ENCODE data around the gene FAM177A1. TPM values are rescaled to one million over a fixed set of nuclear protein-coding genes. Genes with fewer than 3 reads are reported as not detected.
A peak's percentile ranks its signal among the peaks of the same experiment; 100 is the strongest.

FAM177A1 gene
- total and polyA plus RNA-seq, 2 of the 13 experiments (the other 11 are each of a cell fraction or from before 2014, with no cell fraction given) = 72.9 to 119 TPM

GRCh38 chr14:35121887-35122695 is 76.0 kb downstream of the FAM177A1 start, which contains the start of the genes PPP2R3C and PRORP (continued):
- TF ChIP-seq CREM (IDR thresholded peaks at IDR 0.05) (peak; percentile 98), CREM (CRISPR knock-in tag; IDR thresholded peaks at IDR 0.05) (no peak; the same call in none of the 2 replicates), NFAT5 (CRISPR knock-in tag; IDR thresholded peaks at IDR 0.05) (peak; percentile 98), ZNF75D (CRISPR knock-in tag; IDR thresholded peaks at IDR 0.05; ENCODE audit: borderline replicate concordance) (no peak), KDM6A (CRISPR knock-in tag; IDR thresholded peaks at IDR 0.05; ENCODE audit: low read depth) (peak; percentile 58; the same call in 1 of the 2 replicates), ZNF451 (CRISPR knock-in tag; IDR thresholded peaks at IDR 0.05) (peak; percentile 92; the same call in 1 of the 2 replicates), ZNF430 (CRISPR knock-in tag; IDR thresholded peaks at IDR 0.05) (peak; percentile 99), ZNF616 (CRISPR knock-in tag; IDR thresholded peaks at IDR 0.05; ENCODE audit: low read depth) (peak; percentile 89), SETDB1 (CRISPR knock-in tag; IDR thresholded peaks at IDR 0.05; ENCODE audit: borderline replicate concordance) (no peak), ZBTB1 (CRISPR knock-in tag; IDR thresholded peaks at IDR 0.05; ENCODE audit: borderline replicate concordance) (peak; percentile 75; the same call in 1 of the 2 replicates), CAMTA2 (CRISPR knock-in tag; IDR thresholded peaks at IDR 0.05; ENCODE audit: borderline replicate concordance) (peak; percentile 98), ZNF225 (CRISPR knock-in tag; IDR thresholded peaks at IDR 0.05) (peak; percentile 96), TERF1 (CRISPR knock-in tag; IDR thresholded peaks at IDR 0.05) (peak; percentile 67), ISX (CRISPR knock-in tag; conservative IDR thresholded peaks at IDR 0.05) (peak; percentile 98; the same call in 1 of the 2 replicates), NR1H2 (CRISPR knock-in tag; IDR thresholded peaks at IDR 0.05; ENCODE audit: borderline replicate concordance, low read depth) (peak; percentile 86; the same call in 1 of the 2 replicates), TARDBP (CRISPR knock-in tag; IDR thresholded peaks at IDR 0.05) (0 out of 2 replicates have a peak, but pooled peaks have one; percentile 10), ZNF510 (CRISPR knock-in tag; IDR thresholded peaks at IDR 0.05; ENCODE audit: low read depth) (peak; percentile 99), YEATS2 (CRISPR knock-in tag; IDR thresholded peaks at IDR 0.05; ENCODE audit: borderline replicate concordance) (peak; percentile 89), U2AF2 (IDR thresholded peaks at IDR 0.05; ENCODE audit: low read depth, low read length) (peak; percentile 68; the same call in 1 of the 2 replicates), ZNF350 (CRISPR knock-in tag; IDR thresholded peaks at IDR 0.05; ENCODE audit: borderline replicate concordance, low read depth) (peak; percentile 100), ZNF235 (CRISPR knock-in tag; IDR thresholded peaks at IDR 0.05; ENCODE audit: borderline replicate concordance) (peak; percentile 94), ZNF7 (CRISPR knock-in tag; IDR thresholded peaks at IDR 0.05) (peak; percentile 62), SALL1 (CRISPR knock-in tag; IDR thresholded peaks at IDR 0.05) (peak; percentile 77), TSC22D2 (CRISPR knock-in tag; IDR thresholded peaks at IDR 0.05; ENCODE audit: borderline replicate concordance) (peak; percentile 80; the same call in 1 of the 2 replicates), RCOR2 (CRISPR knock-in tag; IDR thresholded peaks at IDR 0.05) (no peak; the same call in 1 of the 2 replicates)
